H1 (cell line): Measurements from ENCODE around the gene CPNE8. TPM values are rescaled to one million over a fixed set of nuclear protein-coding genes. Genes with fewer than 3 reads are reported as not detected.

Experiments used
- CTCF ChIA-PET: fragments of 300-600 bp; sonication (Branson Sonifier 250); formaldehyde crosslinking; loops from one replicate; lab custom pipeline; 2021; ENCODE audit not compliant: partially characterized antibody; lab: Charles Lee
- POLR2A ChIA-PET: fragments of 300-600 bp; sonication (Branson Sonifier 250); formaldehyde crosslinking; loops from one replicate; lab custom pipeline; 2021; ENCODE audit warnings: inconsistent platforms; ENCODE audit not compliant: partially characterized antibody; lab: Charles Lee
- DNase-seq, 2 experiments: peaks; one replicate each; pipeline versions ENCODE4 v3.0.0 to v3.0.0-alpha.2; 2010 to 2022; ENCODE audit warnings: low spot score in 2 of 2, low read depth in 1 of 2, mixed read lengths in 1 of 2
- FAIRE-seq: peaks from 2 replicates; lab custom pipeline; 2011; peaks lifted over from hg19 to GRCh38; lab: Jason Lieb, UNC
- H2AFZ ChIP-seq: 2 replicates; pipeline ENCODE4 v1.8.1; 2012; ENCODE audit warnings: low read length, inconsistent platforms
- H2AK5ac ChIP-seq: 2 replicates; pipeline ENCODE4 v1.6.1; 2013; ENCODE audit warnings: low read depth, low read length
- H2BK120ac ChIP-seq: replicated peaks from 2 replicates; pipeline ENCODE3; 2013; ENCODE audit warnings: low read depth, low read length, inconsistent platforms
- H2BK12ac ChIP-seq: 2 replicates; pipeline ENCODE4 v1.6.1; 2013; ENCODE audit warnings: low read depth, low read length
- H2BK15ac ChIP-seq: 2 replicates; pipeline ENCODE4 v1.6.1; 2013; ENCODE audit warnings: low read length
- H2BK20ac ChIP-seq: 2 replicates; pipeline ENCODE4 v1.6.1; 2013; ENCODE audit warnings: low read length
- H2BK5ac ChIP-seq: 2 replicates; pipeline ENCODE4 v1.6.1; 2013; ENCODE audit warnings: low read depth, low read length
- H3K14ac ChIP-seq: 2 replicates; pipeline ENCODE4 v1.6.1; 2013; ENCODE audit warnings: inconsistent platforms; ENCODE audit not compliant: insufficient read length
- H3K18ac ChIP-seq: 2 replicates; pipeline ENCODE4 v1.6.1; 2013; ENCODE audit warnings: low read length; ENCODE audit errors: extremely low read depth
- H3K23ac ChIP-seq: 2 replicates; pipeline ENCODE4 v1.6.1; 2013; ENCODE audit warnings: inconsistent platforms; ENCODE audit not compliant: insufficient read length
- H3K23me2 ChIP-seq: 2 replicates; pipeline ENCODE4 v1.6.1; 2013; ENCODE audit warnings: low read depth, low read length
- H3K27ac ChIP-seq: 2 replicates; pipeline ENCODE4 v1.6.1; 2011; ENCODE audit warnings: low read depth, low read length, inconsistent platforms
- H3K27me3 ChIP-seq, 4 experiments: replicated peaks in 1 of 4; 1 replicate in 1 of 4; 2 replicates in 3 of 4; pipeline versions ENCODE4 v1.6.1 to v1.8.1; 2011 to 2013; ENCODE audit warnings: low read length in 3 of 4, mild to moderate bottlenecking in 3 of 4, inconsistent platforms in 2 of 4, mixed read lengths in 2 of 4, moderate library complexity in 1 of 4; ENCODE audit not compliant: control insufficient read depth in 3 of 4, insufficient read depth in 3 of 4; ENCODE audit errors: extremely low read depth in 1 of 4
- H3K36me3 ChIP-seq, 4 experiments: 2 replicates each; pipeline versions ENCODE4 v1.6.1 to v1.8.1; 2011 to 2013; ENCODE audit warnings: mild to moderate bottlenecking in 4 of 4, low read length in 3 of 4, moderate library complexity in 2 of 4, control low read depth in 1 of 4, inconsistent platforms in 1 of 4; ENCODE audit not compliant: insufficient read depth in 4 of 4, control insufficient read depth in 2 of 4
- H3K4ac ChIP-seq: replicated peaks from 2 replicates; pipeline ENCODE3; 2013; ENCODE audit warnings: low read length, low read depth, mixed read lengths, inconsistent platforms; ENCODE audit not compliant: insufficient read length
- H3K4me1 ChIP-seq, 4 experiments: replicated peaks in 1 of 4; 1 replicate in 1 of 4; 2 replicates in 3 of 4; pipeline versions ENCODE4 v1.6.1 to v1.8.1; 2011 to 2013; ENCODE audit warnings: low read length in 3 of 4, inconsistent platforms in 2 of 4, mixed read lengths in 1 of 4; ENCODE audit not compliant: insufficient read depth in 4 of 4, control insufficient read depth in 3 of 4
- H3K4me2 ChIP-seq, 2 experiments: 2 replicates each; pipeline versions ENCODE4 v1.6.1 to v1.8.1; 2011 to 2013; ENCODE audit warnings: low read depth in 2 of 2, low read length in 2 of 2, control low read depth in 1 of 2, inconsistent platforms in 1 of 2, mild to moderate bottlenecking in 1 of 2; ENCODE audit not compliant: insufficient read depth in 1 of 2
- H3K4me3 ChIP-seq, 4 experiments: fragments of 200-600, 300-600 bp in 1 of 4; sonication (generic), shearing (Covaris generic), sonication (Bioruptor Twin) in 1 of 4; 2 replicates each; pipeline versions ENCODE4 v1.5.1 to v1.8.1; 2011 to 2016; ENCODE audit warnings: low read length in 4 of 4, low read depth in 3 of 4, control low read depth in 2 of 4, inconsistent platforms in 2 of 4, mild to moderate bottlenecking in 2 of 4, mixed read lengths in 1 of 4, moderate library complexity in 1 of 4; ENCODE audit not compliant: insufficient read depth in 2 of 4; ENCODE audit errors: extremely low read depth in 1 of 4
- H3K56ac ChIP-seq: replicated peaks from 2 replicates; pipeline ENCODE3; 2013; ENCODE audit warnings: low read depth, mild to moderate bottlenecking, mixed read lengths, low read length, inconsistent platforms; ENCODE audit not compliant: insufficient read length
- H3K79me1 ChIP-seq: 2 replicates; pipeline ENCODE4 v1.6.1; 2013; ENCODE audit warnings: low read depth, low read length, control low read depth
- H3K79me2 ChIP-seq, 2 experiments: 2 replicates each; pipeline versions ENCODE4 v1.6.1 to v1.8.1; 2012 to 2013; ENCODE audit warnings: low read length in 2 of 2, mild to moderate bottlenecking in 2 of 2, inconsistent platforms in 1 of 2; ENCODE audit not compliant: insufficient read depth in 2 of 2, control insufficient read depth in 1 of 2
- H3K9ac ChIP-seq, 4 experiments: replicated peaks in 1 of 4; 1 replicate in 1 of 4; 2 replicates in 3 of 4; pipeline versions ENCODE4 v1.6.1 to v1.8.1; 2011 to 2013; ENCODE audit warnings: low read depth in 3 of 4, low read length in 3 of 4, control low read depth in 2 of 4, mild to moderate bottlenecking in 2 of 4, moderate library complexity in 2 of 4, inconsistent platforms in 1 of 4; ENCODE audit errors: extremely low read depth in 1 of 4
- H3K9me3 ChIP-seq, 2 experiments: 2 replicates each; pipeline versions ENCODE4 v1.6.1 to v1.8.1; 2012 to 2013; ENCODE audit warnings: mild to moderate bottlenecking in 2 of 2, moderate library complexity in 2 of 2, control low read depth in 1 of 2, inconsistent platforms in 1 of 2, low read depth in 1 of 2, low read length in 1 of 2, mixed read lengths in 1 of 2; ENCODE audit not compliant: insufficient read depth in 2 of 2
- H4K20me1 ChIP-seq, 2 experiments: replicated peaks in 1 of 2; 2 replicates each; pipeline versions ENCODE3 to v1.8.1; 2011 to 2013; ENCODE audit warnings: inconsistent platforms in 2 of 2, low read length in 2 of 2, mild to moderate bottlenecking in 1 of 2; ENCODE audit not compliant: insufficient read depth in 2 of 2, control insufficient read depth in 1 of 2
- H4K5ac ChIP-seq: 2 replicates; pipeline ENCODE4 v1.6.1; 2013; ENCODE audit warnings: low read length, low read depth, mixed read lengths, inconsistent platforms; ENCODE audit not compliant: insufficient read length
- H4K8ac ChIP-seq: 2 replicates; pipeline ENCODE4 v1.8.0; 2013; ENCODE audit warnings: mild to moderate bottlenecking, moderate library complexity, low read length, inconsistent platforms; ENCODE audit not compliant: insufficient read depth; ENCODE audit errors: extremely low read depth
- H4K91ac ChIP-seq: replicated peaks from 2 replicates; pipeline ENCODE3; 2013; ENCODE audit warnings: low read length, mixed read lengths, inconsistent platforms; ENCODE audit not compliant: insufficient read length
- E2F6 ChIP-seq: IDR thresholded peaks from 2 replicates; pipeline ENCODE4 v1.6.1; 2012; ENCODE audit warnings: inconsistent platforms
- EGR1 ChIP-seq: IDR thresholded peaks from 2 replicates; pipeline ENCODE4 v1.6.1; 2011; ENCODE audit warnings: low read depth, low read length, borderline replicate concordance
- MAFK ChIP-seq: IDR thresholded peaks from 2 replicates; pipeline ENCODE4 v1.6.1; 2012; ENCODE audit warnings: low read depth, mild to moderate bottlenecking, improper control_type of control experiment, low read length
- MAX ChIP-seq: IDR thresholded peaks from 2 replicates; pipeline ENCODE4 v1.6.1; 2012; ENCODE audit warnings: inconsistent platforms
- PHF8 ChIP-seq: fragments of 200-600 bp; sonication (generic); conservative IDR thresholded peaks from 2 replicates; pipeline ENCODE4 v1.7.1; 2012; ENCODE audit warnings: low read depth, mild to moderate bottlenecking, inconsistent platforms, low read length, moderate library complexity
- POLR2A ChIP-seq, 2 experiments: IDR thresholded peaks; 1 replicate in 1 of 2; 2 replicates in 1 of 2; pipeline ENCODE4 v1.6.1; 2011; ENCODE audit warnings: low read depth in 2 of 2, low read length in 2 of 2, mild to moderate bottlenecking in 2 of 2; ENCODE audit errors: control extremely low read depth in 1 of 2
- RAD21 ChIP-seq, 2 experiments: IDR thresholded peaks in 1 of 2; conservative IDR thresholded peaks in 1 of 2; 2 replicates each; pipeline ENCODE4 v1.6.1; 2011; ENCODE audit warnings: low read depth in 2 of 2, low read length in 2 of 2, improper control_type of control experiment in 1 of 2, inconsistent platforms in 1 of 2, mild to moderate bottlenecking in 1 of 2, moderate library complexity in 1 of 2
- RNF2 ChIP-seq: fragments of 200-900, 300-1000 bp; sonication (generic); IDR thresholded peaks from 2 replicates; pipeline ENCODE4 v1.7.1; 2016; ENCODE audit warnings: borderline replicate concordance, low read depth, mild to moderate bottlenecking, antibody characterized with exemption, low read length; ENCODE audit not compliant: poor library complexity, severe bottlenecking; ENCODE audit errors: missing control alignments
- RXRA ChIP-seq: IDR thresholded peaks from 2 replicates; pipeline ENCODE4 v1.6.1; 2011; ENCODE audit warnings: low read depth, mild to moderate bottlenecking, low read length, moderate library complexity; ENCODE audit not compliant: insufficient read depth
- SP4 ChIP-seq: IDR thresholded peaks from 2 replicates; pipeline ENCODE4 v1.6.1; 2012; ENCODE audit warnings: low read length, inconsistent platforms
- SRF ChIP-seq: IDR thresholded peaks from 2 replicates; pipeline ENCODE4 v1.6.1; 2011; ENCODE audit warnings: mild to moderate bottlenecking, low read depth, low read length, moderate library complexity
- TAF1 ChIP-seq: IDR thresholded peaks from 2 replicates; pipeline ENCODE4 v1.6.1; 2011; ENCODE audit warnings: mild to moderate bottlenecking, low read depth, low read length
- YY1 ChIP-seq: IDR thresholded peaks from 2 replicates; pipeline ENCODE4 v1.6.1; 2011; ENCODE audit warnings: low read depth, mild to moderate bottlenecking, low read length
- polyA plus RNA-seq, 7 experiments: library from polyadenylated mRNA; depleted of rRNA in 3 of 7; stranded (reverse) in 5 of 7; unstranded in 2 of 7; fragments of >200 nt in 5 of 7; fragments of 200-250 nt in 2 of 7; gene quantifications; 1 replicate in 5 of 7; 2 replicates in 1 of 7; 4 replicates in 1 of 7; pipeline versions ENCODE4 v1.2.1 to v1.2.3, GENCODE V29; 2011 to 2013; ENCODE audit warnings: missing spikeins in 2 of 7, mixed read lengths in 2 of 7
- total RNA-seq: library from RNA; stranded (reverse); fragmentation: NEBNext Ultra II Directional; extraction: Animal tissue kit (Norgen Biotek cat#: 25700); gene quantifications from 2 replicates; pipeline ENCODE4 v1.2.1, GENCODE V29; 2021

CPNE8 gene
- total and polyA plus RNA-seq, 2 of the 8 experiments (the other 6 are each of a cell fraction or from before 2014, with no cell fraction given): 2.5 to 6.8 TPM

- Histone ChIP-seq H4K5ac (no peak overlapping the region), H2AFZ (no peak overlapping the region), H3K14ac (no peak overlapping the region), H3K9ac (no peak overlapping the region), H3K4me1 (no peaks in the 10 kb centered on the region), H3K27ac (no peak overlapping the region), H3K79me1 (no peaks in the 10 kb centered on the region), H3K27me3 (no peaks in the 10 kb centered on the region), H3K9me3 (0 out of 4 replicates have a peak, but pooled peaks cover 0 to 3% of the 10 kb centered on the region in 2 experiments), H2BK12ac (no peak overlapping the region), H3K4ac (no peak overlapping the region), H3K79me2 (no peaks in the 10 kb centered on the region), H3K56ac (no peak overlapping the region), H3K4me2 (no peak overlapping the region), H3K23me2 (no peaks in the 10 kb centered on the region), H3K36me3 (no peaks in the 10 kb centered on the region; a peak in 2 of 8 replicates), H4K8ac (no peak overlapping the region), H4K20me1 (no peaks in the 10 kb centered on the region), H3K23ac (no peak overlapping the region), H2AK5ac (no peak overlapping the region), H2BK120ac (no peak overlapping the region), H3K18ac (no peak overlapping the region), H2BK15ac (no peak overlapping the region), H2BK20ac (no peak overlapping the region), H2BK5ac (no peak overlapping the region), H3K4me3 (no peak overlapping the region), H4K91ac (no peak overlapping the region)
- DNase-seq: no peak
- TF ChIP-seq YY1: no peak
- no peak for TF ChIP-seq MAX
- TF ChIP-seq E2F6: no peak
- TF ChIP-seq PHF8: no peak
- TF ChIP-seq SRF: no peak
- TF ChIP-seq EGR1: no peak
- TF ChIP-seq RXRA: no peak
- no peak for TF ChIP-seq POLR2A (IDR thresholded peaks at IDR 0.05; ENCODE audit: control extremely low read depth in 1 of 2, low read depth in 2 of 2, low read length in 2 of 2)
- TF ChIP-seq TAF1: no peak
- TF ChIP-seq RNF2: no peak
- no peak for TF ChIP-seq SP4
- no peak for TF ChIP-seq MAFK
- no peak for TF ChIP-seq RAD21 (IDR thresholded peaks at IDR 0.05 in 1 of 2, conservative IDR thresholded peaks at IDR 0.05 in 1 of 2; ENCODE audit: low read depth in 2 of 2, low read length in 2 of 2)
- no peak for FAIRE-seq
- ChIA-PET CTCF (no interaction called here), POLR2A (no interaction called here)
Measured at GRCh38 chr12:38782359-38782758, 123.0 kb downstream of the CPNE8 start.
